ENCODE measurements around the gene RPUSD3.

DNA sequence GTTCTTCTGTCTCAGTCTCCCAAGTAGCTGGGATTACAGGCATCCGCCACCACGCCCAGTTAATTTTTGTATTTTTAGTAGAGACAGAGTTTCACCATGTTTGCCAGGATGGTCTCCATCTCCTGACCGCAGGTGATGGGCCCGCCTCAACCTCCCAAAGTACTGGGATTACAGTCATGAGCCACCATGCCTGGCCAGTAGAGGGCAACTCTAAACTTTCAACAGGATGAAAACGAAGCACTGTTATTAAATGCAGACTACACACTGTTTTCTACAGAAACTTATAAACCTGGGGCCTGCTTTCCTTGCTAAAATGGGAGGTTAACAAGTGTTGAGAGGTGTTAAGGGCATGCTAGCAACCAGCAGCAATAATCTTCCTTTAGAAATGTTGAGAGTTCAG, 43.3 kb downstream of the RPUSD3 start:
- no peak for TF ChIP-seq EZH2phosphoT487 (conservative IDR thresholded peaks at IDR 0.05; ENCODE audit: low read length)
- TF ChIP-seq, protein P1, sequence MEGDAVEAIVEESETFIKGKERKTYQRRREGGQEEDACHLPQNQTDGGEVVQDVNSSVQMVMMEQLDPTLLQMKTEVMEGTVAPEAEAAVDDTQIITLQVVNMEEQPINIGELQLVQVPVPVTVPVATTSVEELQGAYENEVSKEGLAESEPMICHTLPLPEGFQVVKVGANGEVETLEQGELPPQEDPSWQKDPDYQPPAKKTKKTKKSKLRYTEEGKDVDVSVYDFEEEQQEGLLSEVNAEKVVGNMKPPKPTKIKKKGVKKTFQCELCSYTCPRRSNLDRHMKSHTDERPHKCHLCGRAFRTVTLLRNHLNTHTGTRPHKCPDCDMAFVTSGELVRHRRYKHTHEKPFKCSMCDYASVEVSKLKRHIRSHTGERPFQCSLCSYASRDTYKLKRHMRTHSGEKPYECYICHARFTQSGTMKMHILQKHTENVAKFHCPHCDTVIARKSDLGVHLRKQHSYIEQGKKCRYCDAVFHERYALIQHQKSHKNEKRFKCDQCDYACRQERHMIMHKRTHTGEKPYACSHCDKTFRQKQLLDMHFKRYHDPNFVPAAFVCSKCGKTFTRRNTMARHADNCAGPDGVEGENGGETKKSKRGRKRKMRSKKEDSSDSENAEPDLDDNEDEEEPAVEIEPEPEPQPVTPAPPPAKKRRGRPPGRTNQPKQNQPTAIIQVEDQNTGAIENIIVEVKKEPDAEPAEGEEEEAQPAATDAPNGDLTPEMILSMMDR (IDR thresholded peaks at IDR 0.05; ENCODE audit: insufficient read depth, low read length, poor library complexity, severe bottlenecking): peak; percentile 19
